ENCODE measurements around the gene PRKG1.
"Not testable (repeated sequence)": the region's sequence is repeated elsewhere in the genome, so short reads cannot be mapped to it uniquely, and the experiment has no call there.

PRKG1 gene

DNA sequence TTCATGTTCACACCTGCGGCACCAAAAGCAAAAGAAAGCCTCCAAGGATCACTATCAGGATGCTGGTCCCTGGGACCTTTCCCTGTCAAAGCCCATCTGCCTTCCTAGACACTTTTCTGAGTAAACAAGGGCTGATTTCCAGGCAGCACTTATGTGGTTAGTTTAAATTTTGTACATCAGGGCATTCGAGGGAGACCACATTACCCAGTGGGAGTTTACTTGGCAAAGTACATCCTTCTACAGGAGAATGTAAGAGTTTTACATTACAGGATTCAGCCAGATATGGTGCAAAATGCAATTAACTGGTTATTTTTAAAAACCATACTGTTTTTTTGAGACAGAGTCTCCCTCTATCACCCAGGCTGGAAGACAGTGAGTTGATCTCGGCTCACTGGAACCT lies 493.0 kb downstream of the PRKG1 start:
- TF ChIP-seq CTCF (IDR thresholded peaks at IDR 0.05; ENCODE audit: insufficient read depth, low read depth, low read length, missing control alignments): no peak
- no peak for DNase-seq (ENCODE audit: low read depth)
- H3K4me3 ChIP-seq (ENCODE audit: low read depth, low read length): no peak overlapping the region

GRCh38 chr10:51569467-51569866 lies 495.2 kb downstream of the PRKG1 start:
- TF ChIP-seq CTCF (IDR thresholded peaks at IDR 0.05; ENCODE audit: insufficient read depth, low read depth, low read length, missing control alignments): no peak
- no peak overlapping the region for H3K4me3 ChIP-seq (ENCODE audit: low read depth, low read length)
- DNase-seq (ENCODE audit: low read depth): no peak

DNA sequence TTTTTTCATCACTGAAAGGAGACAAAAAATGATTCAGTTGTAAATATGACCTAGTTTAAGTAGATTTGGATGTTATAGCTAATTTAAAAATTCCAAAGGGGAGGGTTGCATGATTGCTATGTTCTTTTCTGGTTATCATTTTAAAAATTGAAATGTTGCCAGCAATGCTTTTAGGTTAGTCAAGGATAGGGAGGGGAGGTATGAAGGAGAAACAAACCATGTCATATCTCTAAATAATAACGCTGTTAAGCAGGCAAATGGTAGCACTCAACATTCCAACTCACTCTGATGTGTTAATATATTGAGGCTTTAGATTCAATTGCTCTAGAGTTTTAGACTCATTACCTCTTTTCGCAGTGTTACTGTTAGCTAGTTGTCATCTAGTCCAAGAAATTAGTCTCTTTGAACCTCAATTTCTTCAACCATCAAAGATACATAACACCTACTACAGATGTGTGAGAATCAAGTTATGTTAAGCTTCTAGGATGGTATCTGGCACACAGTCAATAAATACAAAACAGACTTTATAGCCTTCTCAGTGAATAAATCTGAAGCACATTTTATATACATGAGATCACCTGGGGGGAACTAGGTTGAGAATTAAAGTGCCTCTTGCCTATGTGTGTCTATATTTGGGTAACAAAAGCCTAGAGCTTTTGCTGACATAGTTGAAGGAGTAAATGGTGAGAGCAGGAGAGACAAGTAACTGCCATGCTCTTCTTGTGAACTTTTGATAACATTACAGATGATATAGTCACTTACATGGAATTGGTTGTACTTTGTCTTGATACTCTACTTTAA lies 500.2 kb downstream of the PRKG1 start:
- no peak overlapping the region for H3K4me3 ChIP-seq (ENCODE audit: low read depth, low read length)
- no peak for DNase-seq (ENCODE audit: low read depth)
- TF ChIP-seq CTCF (IDR thresholded peaks at IDR 0.05; ENCODE audit: insufficient read depth, low read depth, low read length, missing control alignments): no peak

GRCh38 chr10:51581196-51581595 lies 506.9 kb downstream of the PRKG1 start:
- H3K4me3 ChIP-seq (ENCODE audit: low read depth, low read length); DNase-seq (ENCODE audit: low read depth): not testable (repeated sequence)

DNA sequence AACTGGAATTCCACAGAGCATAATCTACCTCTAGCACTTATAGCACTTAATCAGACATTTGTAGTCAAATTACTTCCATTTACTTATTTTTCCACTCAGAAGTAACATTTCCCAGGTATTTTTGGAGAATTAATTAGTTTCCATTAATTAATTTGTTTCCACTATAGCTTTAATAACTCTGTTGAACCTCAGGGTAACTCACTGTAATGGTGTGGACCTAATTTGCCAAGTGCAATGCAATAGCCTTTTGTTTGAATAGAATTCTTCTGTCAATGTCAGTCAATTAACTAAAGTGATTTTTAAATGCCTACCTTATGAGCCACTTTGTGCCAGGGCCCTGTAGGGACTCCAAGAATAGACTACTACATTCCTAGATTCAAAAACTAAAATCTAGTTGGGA lies 509.7 kb downstream of the PRKG1 start:
- H3K4me3 ChIP-seq (ENCODE audit: low read depth, low read length): no peak overlapping the region
- TF ChIP-seq CTCF (IDR thresholded peaks at IDR 0.05; ENCODE audit: insufficient read depth, low read depth, low read length, missing control alignments): no peak
- DNase-seq (ENCODE audit: low read depth): no peak

- no peak for DNase-seq (ENCODE audit: low read depth)
- H3K4me3 ChIP-seq (ENCODE audit: low read depth, low read length): no peak overlapping the region
- TF ChIP-seq CTCF (IDR thresholded peaks at IDR 0.05; ENCODE audit: insufficient read depth, low read depth, low read length, missing control alignments): no peak
Observed at GRCh38 chr10:51585742-51586141, 511.5 kb downstream of the PRKG1 start.

- TF ChIP-seq CTCF (IDR thresholded peaks at IDR 0.05; ENCODE audit: insufficient read depth, low read depth, low read length, missing control alignments): no peak
Observed at GRCh38 chr10:51588984-51589383, 514.7 kb downstream of the PRKG1 start.

More at GRCh38 chr10:51588984-51589383, 514.7 kb downstream of the PRKG1 start:
- H3K4me3 ChIP-seq (ENCODE audit: low read depth, low read length): no peak overlapping the region
- no peak for DNase-seq (ENCODE audit: low read depth)
